Ovary (tissue), 9 donors: ENCODE data around the gene TAF8. TPM values are rescaled to one million over a fixed set of nuclear protein-coding genes. Genes with fewer than 3 reads are reported as not detected.
A peak's percentile ranks its signal among the peaks of the same experiment; 100 is the strongest.

Experiments
- DNase-seq, 5 donors: peaks; one replicate each; pipeline ENCODE4 v3.0.0-alpha.2; 2019 to 2020
- H3K27ac ChIP-seq, 2 donors: fragments of 200-600 bp; one replicate each; pipeline versions ENCODE4 v1.5.1 to v1.8.0; 2019 to 2022
- H3K27me3 ChIP-seq: fragments of 200-600 bp; one replicate; pipeline ENCODE4 v1.8.0; 2022
- H3K36me3 ChIP-seq: fragments of 200-600 bp; sonication (generic); one replicate; pipeline ENCODE4 v1.5.1; 2019
- H3K4me1 ChIP-seq: one replicate; pipeline ENCODE4 v1.8.1; 2013; ENCODE audit warnings: mild to moderate bottlenecking, moderate library complexity; ENCODE audit not compliant: insufficient read depth
- H3K4me3 ChIP-seq: fragments of 200-600 bp; sonication (generic); one replicate; pipeline ENCODE4 v1.5.1; 2017
- H3K9me3 ChIP-seq, 2 donors: fragments of 200-600 bp in 1 of 2; sonication (generic) in 1 of 2; one replicate each; pipeline versions ENCODE4 v1.5.1 to v1.8.1; 2013 to 2019; ENCODE audit warnings: mild to moderate bottlenecking in 1 of 2, moderate library complexity in 1 of 2
- CTCF ChIP-seq, 3 donors: fragments of 450-650 bp in 2 of 3; fragments of 200-600 bp in 1 of 3; IDR thresholded peaks; one replicate each; pipeline versions ENCODE4 v1.5.1 to v1.8.0; 2016 to 2022; ENCODE audit warnings: antibody characterized with exemption in 3 of 3, mild to moderate bottlenecking in 1 of 3
- EP300 ChIP-seq: sonication (generic); formaldehyde crosslinking; IDR thresholded peaks from one replicate; pipeline ENCODE4 v1.6.1; 2017; ENCODE audit warnings: antibody characterized with exemption
- POLR2A ChIP-seq: fragments of 450-650 bp; IDR thresholded peaks from one replicate; pipeline ENCODE4 v1.6.1; 2017; ENCODE audit warnings: antibody characterized with exemption, mild to moderate bottlenecking, moderate library complexity
- WGBS, 3 donors: extraction: QIAGEN DNeasy Blood & Tissue Kit in 1 of 3; methylation state at CpG; one replicate each; pipeline versions ENCODE4 v1.1.5 to v1.1.7; 2013 to 2017; 5-methylcytosine and 5-hydroxymethylcytosine counted together
- intact Hi-C, 4 donors: fragments of 100-400 bp; cut with DNase I; formaldehyde crosslinking; loops; one replicate each; pipeline versions ENCODE4 v1.11.0 to v1.15.1; 2022 to 2023
- polyA plus RNA-seq, 2 donors: library from polyadenylated mRNA; stranded (reverse); fragments of 200-250 nt in 1 of 2; fragments of 350-450 nt in 1 of 2; fragmentation: Illumina TruSeq in 1 of 2; extraction: RNeasy Lipid Tissue Mini Kit (QIAGEN cat#74804) in 1 of 2; gene quantifications; one replicate each; pipeline ENCODE4 v1.2.3, GENCODE V29; 2013 to 2014
- total RNA-seq, 7 donors: library from RNA; depleted of rRNA in 2 of 7; stranded (reverse); fragments of >200 nt in 2 of 7; fragmentation: NEBNext Ultra II Directional in 3 of 7; extraction: Animal tissue kit (Norgen Biotek cat#: 25700) in 3 of 7; gene quantifications; one replicate each; pipeline versions ENCODE4 v1.1.0 to v1.2.4, GENCODE V29; 2016 to 2023
- donor health status: DM: no; HTN: no; CAD: no; lungs with moderate emphysema.
- donor health status: DM: no; HTN: no; CAD: no.
- donor health status: Bipolar disorder and iron deficiency.
- donor health status: DM: yes; HTN: yes; CAD: no.
- donor health status: DM: no; HTN: no; CAD: no.
- donor health status: DM: yes; HTN: yes; CAD: no.

The TAF8 gene
- total and polyA plus RNA-seq, 9 donors = 9.2 to 21.3 (median 12.9) TPM

GRCh38 chr6:42105156-42105648 is 54.9 kb downstream of the TAF8 start:
- Histone ChIP-seq H3K27ac (no peak overlapping the region), H3K4me3 (no peak overlapping the region), H3K9me3 (no peaks in the 10 kb centered on the region), H3K36me3 (no peaks in the 10 kb centered on the region), H3K27me3 (no peaks in the 10 kb centered on the region), H3K4me1 (no peaks in the 10 kb centered on the region)
- DNase-seq = no peak
- intact Hi-C loops = no loop called here
- TF ChIP-seq EP300 = no peak
- no peak for TF ChIP-seq POLR2A
- no peak for TF ChIP-seq CTCF (IDR thresholded peaks at IDR 0.05)
- 91 to 96% (median 92%) methylated on average over 16 to 17 of the region's 17 CpGs for WGBS, 3 donors

DNA sequence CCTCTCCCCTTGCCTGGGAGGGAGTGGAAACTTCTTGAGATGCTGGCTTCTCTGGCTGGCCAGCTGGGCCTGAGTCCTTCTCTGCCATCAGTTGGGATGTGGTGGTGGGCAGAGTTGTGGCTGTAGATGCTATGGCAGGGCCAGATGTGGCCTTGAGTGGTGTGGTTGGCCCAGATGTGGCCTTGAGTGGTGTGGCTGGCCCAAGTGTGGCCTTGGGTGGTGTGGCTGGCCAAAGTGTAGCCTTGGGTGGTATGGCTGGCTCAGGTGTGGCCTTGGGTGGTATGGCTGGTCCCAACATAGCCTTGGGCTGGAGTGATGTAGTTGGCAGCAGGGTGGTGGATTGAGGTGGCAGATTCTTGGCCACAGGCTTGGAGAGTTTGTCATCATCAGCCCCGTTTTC is 55.4 kb downstream of the TAF8 start:
- WGBS, 3 donors = 87 to 90% (median 90%) methylated on average over 1 of the region's 1 CpG
- Histone ChIP-seq H3K4me3 (no peak overlapping the region), H3K9me3 (no peaks in the 10 kb centered on the region), H3K27me3 (no peaks in the 10 kb centered on the region), H3K27ac (no peak overlapping the region), H3K4me1 (no peaks in the 10 kb centered on the region), H3K36me3 (no peaks in the 10 kb centered on the region)
- TF ChIP-seq EP300 (no peak), CTCF (IDR thresholded peaks at IDR 0.05) (no peak), POLR2A (no peak)
- no peak for DNase-seq
- intact Hi-C loops = no loop called here

- intact Hi-C loops = no loop called here
- Histone ChIP-seq H3K27ac (no peak overlapping the region), H3K9me3 (no peaks in the 10 kb centered on the region), H3K36me3 (no peaks in the 10 kb centered on the region), H3K27me3 (no peaks in the 10 kb centered on the region), H3K4me3 (no peak overlapping the region), H3K4me1 (no peaks in the 10 kb centered on the region)
- TF ChIP-seq CTCF (IDR thresholded peaks at IDR 0.05) (no peak), POLR2A (no peak), EP300 (no peak)
- 52 to 68% (median 58%) methylated on average over 18 to 19 of the region's 19 CpGs for WGBS, 3 donors
- peak in 1 of 5 donors; percentile 59 for DNase-seq
These were observed 56.0 kb downstream of the TAF8 start for GRCh38 chr6:42106112-42107023.

DNA sequence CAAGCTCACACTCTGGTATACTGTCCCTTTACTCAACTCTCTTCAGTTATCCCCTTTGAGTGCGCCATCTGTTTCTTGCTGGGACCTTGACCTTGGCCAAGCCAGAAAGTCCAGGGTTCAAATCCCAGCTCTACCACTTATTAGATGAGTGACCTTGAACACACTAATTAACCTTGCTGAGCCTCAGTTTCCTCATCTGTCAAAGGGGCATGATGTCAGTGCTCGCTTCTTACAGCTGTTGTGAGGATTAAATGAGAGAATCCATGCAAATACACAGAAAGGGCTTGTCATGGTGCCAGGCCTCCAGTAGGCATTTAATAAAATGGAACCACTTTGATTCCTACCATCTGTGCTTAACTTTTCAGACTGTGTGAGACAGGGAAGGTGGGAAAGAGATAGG is 57.7 kb downstream of the TAF8 start:
- Histone ChIP-seq H3K9me3 (no peaks in the 10 kb centered on the region), H3K4me3 (no peak overlapping the region), H3K27ac (no peak overlapping the region), H3K4me1 (no peaks in the 10 kb centered on the region), H3K36me3 (no peaks in the 10 kb centered on the region), H3K27me3 (no peaks in the 10 kb centered on the region)
- intact Hi-C loops = no loop called here
- 95 to 100% (median 96%) methylated on average over 2 of the region's 2 CpGs for WGBS, 3 donors
- TF ChIP-seq POLR2A (no peak), CTCF (IDR thresholded peaks at IDR 0.05) (no peak), EP300 (no peak)
- DNase-seq = no peak
